Kidney epithelial cell (primary cell): ENCODE results near the gene IGFL4. TPM values are rescaled to one million over a fixed set of nuclear protein-coding genes. Genes with fewer than 3 reads are reported as not detected.

Experiments
- DNase-seq: peaks from one replicate; pipeline ENCODE4 v3.0.0-alpha.2; 2010; ENCODE audit warnings: low read depth
- H3K27me3 ChIP-seq: 2 replicates; pipeline ENCODE4 v1.6.0; 2011; ENCODE audit warnings: low read length; ENCODE audit not compliant: control insufficient read depth, insufficient read depth
- H3K36me3 ChIP-seq: 2 replicates; pipeline ENCODE4 v1.5.1; 2011; ENCODE audit warnings: low read length; ENCODE audit not compliant: control insufficient read depth, insufficient read depth
- H3K4me3 ChIP-seq: 2 replicates; pipeline ENCODE4 v1.5.1; 2011; ENCODE audit warnings: low read depth, mild to moderate bottlenecking, control low read depth, low read length
- total RNA-seq: library from RNA; depleted of rRNA; stranded (reverse); fragments of >200 nt; gene quantifications from 2 replicates; pipeline ENCODE4 v1.2.3, GENCODE V29; 2015
- TF ChIP-seq, protein P1 (sequence below): IDR thresholded peaks from 2 replicates; pipeline ENCODE4 v1.5.1; 2011; ENCODE audit warnings: mild to moderate bottlenecking, moderate library complexity, low read length, control low read depth, inconsistent platforms; ENCODE audit not compliant: insufficient read depth, poor library complexity, severe bottlenecking

The IGFL4 gene
- total RNA-seq, 1 donor from 2014 or later: not detected

DNA sequence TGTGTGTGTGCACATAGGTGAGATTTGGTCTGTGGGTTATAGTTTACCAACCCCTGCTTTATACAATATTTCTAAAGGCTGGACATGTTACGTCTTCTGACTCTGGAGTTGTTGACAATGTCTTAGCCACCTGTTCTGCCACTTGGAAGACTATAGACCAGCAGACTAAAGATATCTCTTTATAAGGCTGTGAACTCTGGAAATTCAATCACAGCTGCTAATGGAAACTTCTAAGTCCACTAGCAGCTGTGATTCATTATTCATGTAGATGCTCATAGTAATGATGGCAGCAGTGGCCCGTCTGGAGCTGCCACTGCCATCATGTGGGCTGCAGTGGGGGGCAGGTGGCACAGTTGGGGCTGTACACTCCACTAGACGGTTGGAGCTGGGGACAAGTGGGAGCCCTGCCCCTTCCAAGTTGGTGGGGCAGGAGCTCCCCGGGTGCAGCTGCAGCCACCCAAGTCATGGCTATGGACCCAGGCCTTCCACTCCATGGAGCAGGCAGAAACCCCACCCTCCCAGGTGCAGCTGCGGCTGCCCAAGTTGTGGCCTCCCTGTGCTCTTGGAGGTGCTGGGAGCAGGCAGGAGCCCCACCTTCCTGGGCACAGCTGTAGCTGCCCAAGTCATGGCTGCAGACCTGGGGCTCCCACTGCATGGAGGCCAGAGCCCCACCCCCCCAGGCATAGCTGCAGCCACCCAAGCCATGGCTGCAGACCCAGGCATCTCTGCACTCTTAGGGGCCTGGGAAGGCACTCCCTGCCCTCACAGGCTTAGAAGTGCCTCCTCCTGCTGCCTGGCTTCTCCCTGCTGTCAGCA is 8.8 kb downstream of the IGFL4 start:
- Histone ChIP-seq H3K27me3 (peaks cover 18% of the 10 kb centered on the region), H3K4me3 (no peak overlapping the region), H3K36me3 (no peaks in the 10 kb centered on the region)
- TF ChIP-seq, protein P1, sequence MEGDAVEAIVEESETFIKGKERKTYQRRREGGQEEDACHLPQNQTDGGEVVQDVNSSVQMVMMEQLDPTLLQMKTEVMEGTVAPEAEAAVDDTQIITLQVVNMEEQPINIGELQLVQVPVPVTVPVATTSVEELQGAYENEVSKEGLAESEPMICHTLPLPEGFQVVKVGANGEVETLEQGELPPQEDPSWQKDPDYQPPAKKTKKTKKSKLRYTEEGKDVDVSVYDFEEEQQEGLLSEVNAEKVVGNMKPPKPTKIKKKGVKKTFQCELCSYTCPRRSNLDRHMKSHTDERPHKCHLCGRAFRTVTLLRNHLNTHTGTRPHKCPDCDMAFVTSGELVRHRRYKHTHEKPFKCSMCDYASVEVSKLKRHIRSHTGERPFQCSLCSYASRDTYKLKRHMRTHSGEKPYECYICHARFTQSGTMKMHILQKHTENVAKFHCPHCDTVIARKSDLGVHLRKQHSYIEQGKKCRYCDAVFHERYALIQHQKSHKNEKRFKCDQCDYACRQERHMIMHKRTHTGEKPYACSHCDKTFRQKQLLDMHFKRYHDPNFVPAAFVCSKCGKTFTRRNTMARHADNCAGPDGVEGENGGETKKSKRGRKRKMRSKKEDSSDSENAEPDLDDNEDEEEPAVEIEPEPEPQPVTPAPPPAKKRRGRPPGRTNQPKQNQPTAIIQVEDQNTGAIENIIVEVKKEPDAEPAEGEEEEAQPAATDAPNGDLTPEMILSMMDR: no peak
- no peak for DNase-seq

DNA sequence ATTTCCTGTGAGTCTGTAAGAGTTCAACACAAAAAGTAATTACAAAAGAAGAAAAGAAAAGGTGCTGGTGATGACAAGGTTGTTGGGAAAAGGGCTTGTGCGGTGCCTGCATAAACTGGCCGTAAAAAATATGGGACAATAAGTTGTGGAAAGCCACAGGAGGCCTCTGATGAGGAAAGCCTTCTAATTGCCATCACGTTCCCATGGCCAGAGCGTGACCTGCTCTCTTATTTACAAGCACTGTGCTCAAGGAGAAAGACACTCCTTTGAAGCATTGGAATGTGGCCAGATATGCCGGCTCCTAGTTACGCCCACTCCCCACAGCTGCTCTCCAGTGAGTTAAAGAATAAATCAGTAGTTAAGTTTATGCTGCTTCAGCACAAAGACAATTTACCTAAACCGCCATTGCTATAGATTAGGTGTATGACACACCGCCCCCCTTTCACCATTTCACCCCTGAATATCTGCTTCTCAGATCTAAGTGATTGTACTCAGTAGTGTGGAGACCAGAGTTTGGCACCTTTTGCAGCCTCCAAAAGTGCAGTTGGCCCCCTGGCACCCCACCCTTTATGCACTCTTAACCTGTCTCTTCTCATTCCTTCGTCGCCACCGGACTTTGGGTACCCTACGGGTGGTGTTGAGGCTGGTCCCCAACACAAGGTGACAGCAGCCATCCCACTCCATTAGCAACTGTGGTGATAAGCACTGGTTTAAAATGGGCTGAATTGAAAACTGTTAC is 9.8 kb downstream of the IGFL4 start:
- Histone ChIP-seq H3K36me3 (no peaks in the 10 kb centered on the region), H3K4me3 (no peak overlapping the region), H3K27me3 (peaks cover 13% of the 10 kb centered on the region)
- TF ChIP-seq, protein P1: no peak
- no peak for DNase-seq

DNA sequence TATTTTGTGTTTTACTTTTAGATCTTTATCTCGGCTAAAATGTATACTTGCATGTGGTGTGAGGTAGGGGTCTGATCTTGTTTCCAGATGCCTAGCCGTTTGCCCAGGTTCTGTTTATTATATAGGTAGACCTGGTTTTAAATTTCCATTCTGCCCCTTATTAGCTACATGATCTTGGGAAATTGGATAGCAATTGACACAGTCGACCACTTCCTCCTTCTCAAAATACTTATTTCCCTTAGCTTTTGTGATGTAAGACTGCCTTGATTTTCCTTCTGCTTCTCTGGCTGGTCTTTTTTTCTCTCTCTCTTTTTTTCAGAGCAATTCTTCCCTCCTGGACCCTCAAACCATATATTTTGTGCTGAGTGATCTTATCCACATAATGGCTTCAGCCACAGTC is 15.0 kb downstream of the IGFL4 start:
- Histone ChIP-seq H3K4me3 (no peak overlapping the region), H3K27me3 (peaks cover 28% of the 10 kb centered on the region), H3K36me3 (no peaks in the 10 kb centered on the region)
- TF ChIP-seq, protein P1: no peak
- no peak for DNase-seq

DNA sequence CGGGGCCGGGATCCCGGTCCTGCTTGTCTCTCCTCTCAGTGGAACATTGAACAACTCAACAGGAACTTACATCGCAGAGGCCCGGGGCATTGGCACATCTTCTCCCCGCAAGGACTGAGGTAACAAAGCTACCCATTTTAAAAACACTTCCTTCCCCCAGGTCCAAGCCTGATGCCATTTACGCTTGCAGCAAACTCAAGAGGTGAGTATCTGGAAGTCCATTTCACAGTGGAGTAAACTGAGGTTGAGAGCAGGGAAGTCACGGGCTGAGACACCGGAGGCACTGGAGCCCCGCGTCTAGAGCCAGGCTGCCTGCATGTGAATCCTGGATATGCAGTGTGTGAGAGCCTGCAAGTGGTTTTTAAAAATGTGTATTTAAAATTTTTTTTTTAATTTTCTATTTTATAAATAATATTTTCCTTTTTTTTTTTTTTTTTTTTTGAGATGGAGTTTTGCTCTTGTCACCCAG is 17.5 kb downstream of the IGFL4 start:
- no peaks in the 10 kb centered on the region for H3K36me3 ChIP-seq
- H3K27me3 ChIP-seq: peaks cover 25% of the 10 kb centered on the region
- DNase-seq: no peak
- TF ChIP-seq, protein P1: no peak
- no peak overlapping the region for H3K4me3 ChIP-seq

DNA sequence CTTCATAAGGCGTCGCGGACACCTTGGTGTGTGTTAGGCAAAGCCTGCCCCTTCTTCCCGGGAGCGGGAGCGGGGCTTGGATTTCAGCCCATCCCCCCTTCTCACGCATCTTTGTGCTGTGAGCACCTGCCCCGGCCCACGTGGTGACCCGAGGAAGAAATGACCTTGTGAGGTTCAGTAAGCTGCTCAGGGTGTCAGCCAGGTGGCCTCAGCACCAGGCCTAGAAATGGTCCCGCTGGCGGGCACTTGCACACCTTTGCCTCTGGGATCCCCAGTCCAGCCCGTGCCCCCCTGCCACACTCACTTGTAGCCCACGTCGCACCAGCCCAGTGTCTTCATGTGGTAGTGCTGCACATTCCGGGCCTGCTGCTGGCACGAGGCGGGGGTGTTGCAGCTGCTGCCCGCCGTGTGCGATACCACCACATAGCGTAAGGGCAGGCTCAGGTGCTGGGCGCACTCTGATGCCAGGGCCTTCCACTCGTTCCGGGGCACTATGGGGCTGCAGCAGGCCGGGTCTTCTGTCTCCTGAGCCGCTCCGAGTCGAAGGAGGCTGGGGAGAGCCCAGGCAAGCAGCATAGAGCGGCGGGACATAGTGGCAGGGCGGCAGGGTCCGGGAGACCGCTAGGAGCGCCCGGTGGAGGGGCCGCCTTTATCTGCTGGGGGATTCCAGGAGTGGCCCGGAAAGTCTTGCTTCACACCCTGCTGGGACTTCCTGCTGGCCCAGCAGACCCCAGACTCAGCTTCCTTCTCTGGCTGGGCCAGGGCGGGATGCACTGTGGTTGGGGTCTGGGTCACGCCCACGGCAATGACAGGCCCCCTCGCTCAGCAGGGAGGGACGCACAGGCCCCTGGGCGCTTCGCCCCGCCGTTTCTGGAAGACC is 18.1 kb downstream of the IGFL4 start, which contains the start of gene PGLYRP1:
PGLYRP1 (minus strand) TSS at position 623 of the 880 bp plus-strand sequence; CDS start at position 591, 32 bp downstream.
- TF ChIP-seq, protein P1: no peak
- DNase-seq: no peak
- Histone ChIP-seq H3K27me3 (peaks cover 25% of the 10 kb centered on the region), H3K36me3 (no peaks in the 10 kb centered on the region), H3K4me3 (no peak within 1 kb of the TSS)
